Measurements from ENCODE around the gene TMEM63A. TPM values are rescaled to one million over a fixed set of nuclear protein-coding genes. Genes with fewer than 3 reads are reported as not detected.
"Not testable (repeated sequence)": the region's sequence is repeated elsewhere in the genome, so short reads cannot be mapped to it uniquely, and the experiment has no call there.

TMEM63A gene
- total RNA-seq, 3 donors from 2014 or later (not counting 1 experiment from before 2014, with no cell fraction given) = 101 to 166 (median 113) TPM

GRCh38 chr1:225840713-225841112 is 41.5 kb downstream of the TMEM63A start:
- Mint-ChIP-seq H3K4me1 (peaks cover 0 to 11% of the 10 kb centered on the region in 2 donors), H3K4me3 (no peak overlapping the region), H3K9me3 (no peaks in the 10 kb centered on the region), H3K27me3 (ENCODE audit: low read depth in 2 of 2) (no peaks in the 10 kb centered on the region), H3K27ac (no peak overlapping the region), H3K36me3 (no peaks in the 10 kb centered on the region)
- WGBS (ENCODE audit: insufficient coverage) = 85% methylated on average over 4 of the region's 4 CpGs
- no peaks in the 10 kb centered on the region for H3K27me3 ChIP-seq (ENCODE audit: control insufficient read depth, insufficient read depth, low read length)
- no peak overlapping the region for H3K4me3 ChIP-seq (ENCODE audit: low read length)
- intact Hi-C loops (cut with micrococcal nuclease) = loop anchor here (10.0 kb wide), 1 partner anchor 134 kb away; no protein-coding TSS in a partner anchor
- H3K36me3 ChIP-seq (ENCODE audit: control insufficient read depth, insufficient read depth, low read length) = no peaks in the 10 kb centered on the region
- DNase-seq = no peak
- peaks cover 9% of the 10 kb centered on the region for H3K4me1 ChIP-seq (ENCODE audit: control insufficient read depth, insufficient read depth, low read length)
- TF ChIP-seq CTCF (IDR thresholded peaks at IDR 0.05) = no peak
- H3K27ac ChIP-seq (ENCODE audit: low read length) = no peak overlapping the region
- no peaks in the 10 kb centered on the region for H3K9me3 ChIP-seq (ENCODE audit: control insufficient read depth, insufficient read depth, low read length)
- ATAC-seq = no peak

- Histone ChIP-seq H3K36me3 (ENCODE audit: control insufficient read depth, insufficient read depth, low read length) (no peaks in the 10 kb centered on the region), H3K27me3 (ENCODE audit: control insufficient read depth, insufficient read depth, low read length) (no peaks in the 10 kb centered on the region), H3K4me1 (ENCODE audit: control insufficient read depth, insufficient read depth, low read length) (peaks cover 9% of the 10 kb centered on the region), H3K27ac (ENCODE audit: low read length) (no peak overlapping the region), H3K4me3 (ENCODE audit: low read length) (no peak overlapping the region), H3K9me3 (ENCODE audit: control insufficient read depth, insufficient read depth, low read length) (no peaks in the 10 kb centered on the region)
- WGBS (ENCODE audit: insufficient coverage) = 83% methylated on average over 1 of the region's 1 CpG
- Mint-ChIP-seq H3K27me3 (ENCODE audit: low read depth in 2 of 2) (no peaks in the 10 kb centered on the region), H3K27ac (no peak overlapping the region), H3K9me3 (no peaks in the 10 kb centered on the region), H3K4me3 (no peak overlapping the region), H3K36me3 (no peaks in the 10 kb centered on the region), H3K4me1 (peaks cover 0 to 11% of the 10 kb centered on the region in 2 donors)
- intact Hi-C loops (cut with micrococcal nuclease) = loop anchor here (10.0 kb wide), 1 partner anchor 135 kb away; no protein-coding TSS in a partner anchor
- DNase-seq = no peak
- no peak for ATAC-seq
- no peak for TF ChIP-seq CTCF (IDR thresholded peaks at IDR 0.05)
Observed at GRCh38 chr1:225840223-225840610, 42.0 kb downstream of the TMEM63A start.

GRCh38 chr1:225838793-225839192 is 43.4 kb downstream of the TMEM63A start:
- ATAC-seq = no peak
- Mint-ChIP-seq H3K36me3 (no peaks in the 10 kb centered on the region), H3K9me3 (no peaks in the 10 kb centered on the region), H3K4me3 (no peak overlapping the region), H3K27ac (peak overlapping the region in 1 of 2 donors; percentile 42), H3K27me3 (ENCODE audit: low read depth in 2 of 2) (no peaks in the 10 kb centered on the region), H3K4me1 (peaks cover 0 to 11% of the 10 kb centered on the region in 2 donors)
- Histone ChIP-seq H3K27ac (ENCODE audit: low read length) (no peak overlapping the region), H3K4me1 (ENCODE audit: control insufficient read depth, insufficient read depth, low read length) (peaks cover 9% of the 10 kb centered on the region), H3K27me3 (ENCODE audit: control insufficient read depth, insufficient read depth, low read length) (no peaks in the 10 kb centered on the region), H3K4me3 (ENCODE audit: low read length) (no peak overlapping the region), H3K9me3 (ENCODE audit: control insufficient read depth, insufficient read depth, low read length) (no peaks in the 10 kb centered on the region), H3K36me3 (ENCODE audit: control insufficient read depth, insufficient read depth, low read length) (no peaks in the 10 kb centered on the region)
- no peak for TF ChIP-seq CTCF (IDR thresholded peaks at IDR 0.05)
- intact Hi-C loops (cut with micrococcal nuclease) = no loop called here
- DNase-seq = no peak
- WGBS (ENCODE audit: insufficient coverage) = 93% methylated on average over 14 of the region's 14 CpGs

GRCh38 chr1:225836296-225836695 is 45.9 kb downstream of the TMEM63A start:
- H3K36me3 ChIP-seq (ENCODE audit: control insufficient read depth, insufficient read depth, low read length); H3K36me3 Mint-ChIP-seq; H3K27ac ChIP-seq (ENCODE audit: low read length); H3K4me1 ChIP-seq (ENCODE audit: control insufficient read depth, insufficient read depth, low read length); H3K27ac Mint-ChIP-seq; H3K4me1 Mint-ChIP-seq; intact Hi-C loops (cut with micrococcal nuclease); H3K4me3 ChIP-seq (ENCODE audit: low read length); ATAC-seq; DNase-seq; H3K27me3 ChIP-seq (ENCODE audit: control insufficient read depth, insufficient read depth, low read length); H3K27me3 Mint-ChIP-seq (ENCODE audit: low read depth in 2 of 2); H3K9me3 Mint-ChIP-seq; H3K9me3 ChIP-seq (ENCODE audit: control insufficient read depth, insufficient read depth, low read length); H3K4me3 Mint-ChIP-seq: not testable (repeated sequence)
- WGBS (ENCODE audit: insufficient coverage) = 97% methylated on average over 3 of the region's 4 CpGs

All from natural killer cell (primary cell).